ENCODE results near the gene C8B.

The C8B gene

GRCh38 chr1:56952501-56952900, 13.3 kb downstream of the C8B start:
- no peak for DNase-seq (ENCODE audit: low read depth in 1 of 2, low spot score in 1 of 2)
- Histone ChIP-seq H3K27me3 (ENCODE audit: insufficient read depth, poor library complexity, severe bottlenecking) (no peaks in the 10 kb centered on the region), H3K4me3 (replicated peaks; ENCODE audit: insufficient read depth, low read length) (no peak overlapping the region), H3K27ac (replicated peaks) (no peak overlapping the region)
- TF ChIP-seq REST (IDR thresholded peaks at IDR 0.05; ENCODE audit: insufficient replicate concordance, low read depth) (no peak), CTCF (IDR thresholded peaks at IDR 0.05; ENCODE audit: insufficient read depth, low read length) (no peak), GABPA (IDR thresholded peaks at IDR 0.05; ENCODE audit: low read depth) (no peak), POLR2AphosphoS5 (IDR thresholded peaks at IDR 0.05; ENCODE audit: low read depth) (no peak), SPI1 (IDR thresholded peaks at IDR 0.05; ENCODE audit: borderline replicate concordance, low read depth) (no peak)

- no peak for DNase-seq (ENCODE audit: low read depth in 1 of 2, low spot score in 1 of 2)
- TF ChIP-seq SPI1 (IDR thresholded peaks at IDR 0.05; ENCODE audit: borderline replicate concordance, low read depth), result peak; percentile 94
- no peak for TF ChIP-seq POLR2AphosphoS5 (IDR thresholded peaks at IDR 0.05; ENCODE audit: low read depth)
- Histone ChIP-seq H3K4me3 (replicated peaks; ENCODE audit: insufficient read depth, low read length) (no peak overlapping the region), H3K27ac (replicated peaks) (no peak overlapping the region), H3K27me3 (ENCODE audit: insufficient read depth, poor library complexity, severe bottlenecking) (no peaks in the 10 kb centered on the region)
Measured at GRCh38 chr1:56948403-56949023, 17.3 kb downstream of the C8B start.

- H3K27me3 ChIP-seq (ENCODE audit: insufficient read depth, poor library complexity, severe bottlenecking), result peaks cover 2% of the 10 kb centered on the region
- DNase-seq (ENCODE audit: low read depth in 1 of 2, low spot score in 1 of 2), result no peak
- TF ChIP-seq SPI1 (IDR thresholded peaks at IDR 0.05; ENCODE audit: borderline replicate concordance, low read depth), result no peak
- no peak for TF ChIP-seq GABPA (IDR thresholded peaks at IDR 0.05; ENCODE audit: low read depth)
- no peak for TF ChIP-seq REST (IDR thresholded peaks at IDR 0.05; ENCODE audit: insufficient replicate concordance, low read depth)
- TF ChIP-seq POLR2AphosphoS5 (IDR thresholded peaks at IDR 0.05; ENCODE audit: low read depth), result no peak
- TF ChIP-seq CTCF (IDR thresholded peaks at IDR 0.05; ENCODE audit: insufficient read depth, low read length), result no peak
Measured at GRCh38 chr1:56940039-56940438, 25.8 kb downstream of the C8B start.

GRCh38 chr1:56939209-56939608, 26.6 kb downstream of the C8B start:
- TF ChIP-seq REST (IDR thresholded peaks at IDR 0.05; ENCODE audit: insufficient replicate concordance, low read depth) (no peak), SPI1 (IDR thresholded peaks at IDR 0.05; ENCODE audit: borderline replicate concordance, low read depth) (no peak), POLR2AphosphoS5 (IDR thresholded peaks at IDR 0.05; ENCODE audit: low read depth) (no peak), CTCF (IDR thresholded peaks at IDR 0.05; ENCODE audit: insufficient read depth, low read length) (no peak), GABPA (IDR thresholded peaks at IDR 0.05; ENCODE audit: low read depth) (no peak)
- no peak overlapping the region for H3K27ac ChIP-seq (replicated peaks)
- H3K27me3 ChIP-seq (ENCODE audit: insufficient read depth, poor library complexity, severe bottlenecking), result peaks cover 3% of the 10 kb centered on the region
- H3K4me3 ChIP-seq (replicated peaks; ENCODE audit: insufficient read depth, low read length), result no peak overlapping the region
- DNase-seq (ENCODE audit: low read depth in 1 of 2, low spot score in 1 of 2), result no peak

More at GRCh38 chr1:56940039-56940438, 25.8 kb downstream of the C8B start:
- H3K27ac ChIP-seq (replicated peaks), result no peak overlapping the region
- H3K4me3 ChIP-seq (replicated peaks; ENCODE audit: insufficient read depth, low read length), result no peak overlapping the region
